Ishikawa (cell line): ENCODE data around the gene NUAK1.

Source experiments
- EP300 ChIP-seq: IDR thresholded peaks from 2 replicates; pipeline ENCODE4 v1.6.1; 2012; ENCODE audit warnings: borderline replicate concordance
- YY1 ChIP-seq: IDR thresholded peaks from 2 replicates; pipeline ENCODE4 v1.6.1; 2012; ENCODE audit warnings: low read depth

- TF ChIP-seq YY1 (no peak), EP300 (no peak)
Observed at GRCh38 chr12:106176560-106176959, 37.8 kb upstream of the NUAK1 start.
